ENCODE data around the gene MYO1F.

Gene MYO1F

DNA sequence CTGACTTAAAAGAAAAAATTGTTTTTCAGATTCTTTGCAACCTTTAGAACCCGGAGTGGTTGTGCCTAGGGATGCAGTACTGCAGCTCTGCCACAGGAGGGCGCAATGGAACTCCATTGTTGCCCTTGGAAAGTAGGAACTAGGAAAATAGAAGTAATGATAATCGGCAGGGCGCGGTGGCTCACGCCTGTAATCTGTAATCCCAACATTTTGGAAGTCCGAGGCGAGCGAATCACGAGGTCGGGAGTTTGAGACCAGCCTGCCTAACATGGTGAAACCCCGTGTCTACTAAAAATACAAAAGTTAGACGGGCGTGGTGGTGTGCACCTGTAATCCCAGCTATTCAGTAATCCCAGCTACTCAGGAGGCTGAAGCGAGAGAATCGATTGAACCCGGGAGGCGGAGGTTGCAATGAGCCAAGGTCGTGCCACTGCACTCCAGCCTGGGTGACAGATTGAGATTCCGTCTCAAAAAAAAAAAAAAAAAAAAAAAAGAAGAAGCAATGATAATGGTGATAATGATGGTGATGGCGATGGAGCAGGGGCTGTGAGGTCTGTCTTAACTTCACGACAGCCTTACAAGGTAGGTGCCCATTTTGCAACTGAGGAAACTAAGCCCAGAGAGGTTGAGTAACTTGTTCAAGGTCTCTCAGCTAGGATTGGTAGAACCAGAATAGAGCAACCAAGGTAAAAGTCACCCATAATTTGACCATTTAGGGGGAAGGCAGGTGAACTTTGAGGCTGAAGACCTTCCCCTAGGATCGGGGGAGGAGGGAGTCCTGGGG is 38.8 kb upstream of the MYO1F start:
- peak; percentile 98 for TF ChIP-seq CTCF (IDR thresholded peaks at IDR 0.05; ENCODE audit: low read length, missing control alignments)
- H3K4me3 ChIP-seq (replicated peaks; ENCODE audit: low read depth, low read length) = no peak overlapping the region
- peak; percentile 69 for DNase-seq (ENCODE audit: low read depth)

DNA sequence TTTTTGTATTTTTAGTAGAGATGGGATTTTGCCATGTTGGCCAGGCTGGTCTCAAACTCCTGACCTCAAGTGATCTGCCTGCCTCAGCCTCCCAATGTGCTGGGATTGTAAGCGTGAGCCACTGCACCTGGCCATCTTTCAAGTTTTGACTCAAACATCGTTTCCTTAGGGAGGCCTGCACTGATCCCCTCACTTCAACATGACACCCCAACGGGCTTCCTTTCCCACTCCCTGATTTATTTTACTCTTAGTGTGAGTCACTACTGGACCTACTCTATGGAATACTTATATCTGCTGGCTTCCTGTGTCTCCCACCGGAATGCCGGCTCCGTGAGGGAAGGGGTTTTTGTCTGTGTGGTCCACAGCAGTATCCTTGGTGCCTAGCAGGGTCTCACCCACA is 37.8 kb upstream of the MYO1F start:
- no peak for DNase-seq (ENCODE audit: low read depth)
- no peak for TF ChIP-seq CTCF (IDR thresholded peaks at IDR 0.05; ENCODE audit: low read length, missing control alignments)
- no peak overlapping the region for H3K4me3 ChIP-seq (replicated peaks; ENCODE audit: low read depth, low read length)

GRCh38 chr19:8614455-8614854 is 37.2 kb upstream of the MYO1F start:
- DNase-seq (ENCODE audit: low read depth) = no peak
- no peak overlapping the region for H3K4me3 ChIP-seq (replicated peaks; ENCODE audit: low read depth, low read length)
- no peak for TF ChIP-seq CTCF (IDR thresholded peaks at IDR 0.05; ENCODE audit: low read length, missing control alignments)

DNA sequence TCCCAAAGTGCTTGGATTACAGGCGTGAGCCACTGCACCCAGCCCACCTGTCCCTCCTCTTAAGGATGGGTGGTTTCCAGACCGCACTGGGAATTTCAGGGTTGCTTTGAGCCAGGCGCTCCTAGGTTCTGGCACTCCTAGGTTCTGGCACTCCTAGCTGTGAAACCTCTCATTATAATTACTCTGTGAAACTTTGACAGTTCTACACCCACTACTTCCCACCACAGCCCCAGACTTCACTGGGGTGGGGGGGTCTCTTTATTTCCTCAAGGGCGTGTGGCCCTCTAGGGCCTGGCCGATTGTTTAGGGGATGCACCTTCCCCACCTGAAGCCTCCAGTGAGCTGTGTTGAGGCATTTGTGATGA is 35.5 kb upstream of the MYO1F start:
- H3K4me3 ChIP-seq (replicated peaks; ENCODE audit: low read depth, low read length) = no peak overlapping the region
- TF ChIP-seq CTCF (IDR thresholded peaks at IDR 0.05; ENCODE audit: low read length, missing control alignments) = no peak
- no peak for DNase-seq (ENCODE audit: low read depth)

DNA sequence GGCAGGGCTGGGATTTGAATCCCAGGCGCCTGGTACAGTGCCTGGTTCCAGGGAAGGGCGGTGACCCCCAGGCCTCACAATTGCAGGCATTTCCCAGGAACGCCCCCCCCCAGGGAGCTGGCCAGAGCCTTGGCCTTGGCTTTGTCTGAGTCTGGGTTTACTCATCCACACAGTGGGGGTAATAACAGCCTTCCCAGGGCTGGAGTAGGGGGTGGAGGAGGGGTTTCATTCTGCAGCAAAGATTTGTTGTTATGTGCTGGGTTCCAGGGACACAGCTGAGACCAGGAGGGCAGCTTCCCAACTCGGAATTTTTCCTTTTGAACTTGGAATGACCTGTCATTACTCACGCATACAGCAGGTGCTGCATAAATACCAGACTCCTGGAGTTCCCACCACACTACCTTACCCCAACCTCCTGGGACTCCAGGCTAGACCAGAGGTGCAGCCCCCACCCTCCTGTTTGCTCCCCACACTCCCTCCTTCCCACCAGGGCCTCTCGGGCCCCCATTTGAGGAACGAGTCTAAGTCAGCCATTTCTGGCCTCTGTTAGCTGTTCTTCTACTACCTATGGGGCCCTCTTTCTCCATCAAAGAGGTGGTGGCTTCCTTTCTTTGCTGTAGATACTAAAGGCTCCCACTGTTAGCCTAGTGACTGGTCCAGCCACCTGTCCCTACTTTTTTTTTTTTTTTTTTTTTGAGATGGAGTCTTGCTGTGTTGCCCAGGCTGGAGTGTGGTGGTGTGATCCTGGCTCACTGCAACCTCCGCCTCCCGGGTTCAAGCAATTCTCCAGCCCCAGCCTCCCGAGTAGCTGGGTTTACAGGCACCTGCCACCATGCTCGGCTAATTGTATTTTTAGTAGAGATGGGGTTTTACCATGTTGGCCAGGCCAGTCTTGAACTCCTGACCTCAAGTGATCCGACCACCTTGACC is 34.9 kb upstream of the MYO1F start:
- no peak for TF ChIP-seq CTCF (IDR thresholded peaks at IDR 0.05; ENCODE audit: low read length, missing control alignments)
- no peak overlapping the region for H3K4me3 ChIP-seq (replicated peaks; ENCODE audit: low read depth, low read length)
- DNase-seq (ENCODE audit: low read depth) = peak; percentile 70

- TF ChIP-seq CTCF (IDR thresholded peaks at IDR 0.05; ENCODE audit: low read length, missing control alignments) = no peak
- H3K4me3 ChIP-seq (replicated peaks; ENCODE audit: low read depth, low read length) = no peak overlapping the region
- no peak for DNase-seq (ENCODE audit: low read depth)
Observed at GRCh38 chr19:8611391-8611876, 34.2 kb upstream of the MYO1F start.

Measured in fibroblast of pulmonary artery (primary cell).